Glomerular endothelial cell (primary cell): Measurements from ENCODE around the gene PTPRN2. TPM values are rescaled to one million over a fixed set of nuclear protein-coding genes. Genes with fewer than 3 reads are reported as not detected.

ENCODE experiments used
- DNase-seq: peaks from one replicate; pipeline ENCODE4 v3.0.0-alpha.2; 2011; ENCODE audit warnings: low read depth, low spot score; ENCODE audit errors: extremely low read depth
- total RNA-seq: library from RNA; depleted of rRNA; stranded (reverse); fragments of >200 nt; gene quantifications from 2 replicates; pipeline ENCODE4 v1.2.3, GENCODE V29; 2015

Gene PTPRN2
- total RNA-seq, 1 donor from 2014 or later, result 10.0 TPM

DNA sequence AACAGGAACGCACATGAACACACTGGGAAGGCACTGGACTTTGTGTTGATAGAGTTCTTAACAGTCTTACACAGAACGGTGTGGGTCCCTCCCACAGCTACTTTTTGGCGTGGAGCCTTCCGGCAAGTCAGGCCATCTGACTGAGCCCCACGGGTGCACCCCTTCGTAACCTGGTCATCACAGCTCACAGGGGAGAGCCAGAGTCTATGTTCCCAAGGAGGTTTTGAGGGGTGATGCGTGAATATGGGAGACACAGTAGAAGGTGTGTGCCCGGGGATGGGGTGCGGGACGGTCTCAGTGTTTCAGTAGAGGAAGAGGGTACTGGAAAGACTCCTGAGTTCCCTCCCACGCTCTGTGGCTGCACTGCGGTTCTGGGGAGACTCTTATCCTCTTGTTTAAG lies 959.2 kb downstream of the PTPRN2 start:
- no peak for DNase-seq

- DNase-seq, result no peak
These were observed 960.0 kb downstream of the PTPRN2 start for GRCh38 chr7:157627646-157628045.

DNA sequence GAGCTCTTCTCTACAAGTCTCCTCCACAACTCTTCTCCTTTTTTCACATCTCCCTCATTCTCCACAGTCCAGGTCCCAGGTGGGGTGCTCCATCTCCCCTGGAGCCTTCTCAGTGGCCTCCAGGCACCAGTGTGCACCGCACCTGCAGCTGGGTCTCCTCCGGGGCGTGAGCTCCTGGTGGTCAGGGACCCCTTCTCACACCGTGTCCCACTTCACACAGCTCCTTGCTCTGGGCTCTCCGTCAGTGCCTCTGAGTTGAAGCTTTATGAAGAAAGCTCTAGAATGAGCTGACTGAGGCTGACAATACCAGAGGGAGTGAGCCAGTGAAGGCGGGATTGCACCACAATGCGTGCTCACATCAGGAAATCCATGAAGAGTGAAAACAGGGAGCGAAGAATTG lies 960.6 kb downstream of the PTPRN2 start:
- DNase-seq, result no peak

- no peak for DNase-seq
These were observed 961.5 kb downstream of the PTPRN2 start for GRCh38 chr7:157625973-157626742.

GRCh38 chr7:157623556-157623955 lies 964.1 kb downstream of the PTPRN2 start:
- no peak for DNase-seq

- DNase-seq, result no peak
These were observed 965.0 kb downstream of the PTPRN2 start for GRCh38 chr7:157622408-157623205.

DNA sequence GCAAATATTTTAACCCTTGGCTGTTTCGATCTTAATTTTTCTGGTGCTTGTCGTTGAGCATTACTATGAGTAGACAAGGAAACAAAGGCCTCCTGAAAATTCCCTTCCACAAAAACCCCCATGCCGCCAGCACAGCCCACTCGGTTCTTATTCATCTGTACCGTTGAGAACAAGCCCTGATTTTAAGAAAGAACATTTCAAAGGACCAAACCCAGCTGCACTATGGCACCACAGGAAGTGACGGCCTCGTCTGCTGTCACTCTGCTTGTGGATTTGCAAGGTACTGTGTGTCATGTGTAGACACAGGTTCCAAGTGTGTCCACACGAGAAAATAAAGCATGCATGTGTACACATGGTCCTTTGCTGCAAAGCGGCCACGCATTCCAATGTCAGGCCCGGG lies 965.6 kb downstream of the PTPRN2 start:
- no peak for DNase-seq

- no peak for DNase-seq
These were observed 966.4 kb downstream of the PTPRN2 start for GRCh38 chr7:157621131-157621681.

DNA sequence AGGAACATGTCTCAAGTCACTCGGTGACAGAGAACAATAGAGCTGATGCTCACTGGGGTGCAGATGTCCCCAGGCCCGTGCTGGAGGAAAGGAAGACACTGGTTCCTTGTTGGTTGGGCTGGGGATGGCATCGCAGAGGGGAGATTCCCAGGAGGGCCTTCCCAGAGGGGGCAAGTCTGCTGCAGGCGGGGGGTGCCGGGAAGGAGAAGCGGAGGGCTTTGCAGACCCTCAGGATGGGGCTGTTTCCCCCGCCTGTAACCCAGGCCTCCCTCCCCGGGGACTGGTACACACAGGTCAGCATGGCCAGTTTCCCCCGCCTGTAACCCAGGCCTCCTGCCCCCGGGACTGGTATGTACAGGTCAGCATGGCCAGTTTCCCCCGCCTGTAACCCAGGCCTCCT lies 967.0 kb downstream of the PTPRN2 start:
- DNase-seq, result no peak

GRCh38 chr7:157619753-157620525 lies 967.7 kb downstream of the PTPRN2 start:
- DNase-seq, result no peak

DNA sequence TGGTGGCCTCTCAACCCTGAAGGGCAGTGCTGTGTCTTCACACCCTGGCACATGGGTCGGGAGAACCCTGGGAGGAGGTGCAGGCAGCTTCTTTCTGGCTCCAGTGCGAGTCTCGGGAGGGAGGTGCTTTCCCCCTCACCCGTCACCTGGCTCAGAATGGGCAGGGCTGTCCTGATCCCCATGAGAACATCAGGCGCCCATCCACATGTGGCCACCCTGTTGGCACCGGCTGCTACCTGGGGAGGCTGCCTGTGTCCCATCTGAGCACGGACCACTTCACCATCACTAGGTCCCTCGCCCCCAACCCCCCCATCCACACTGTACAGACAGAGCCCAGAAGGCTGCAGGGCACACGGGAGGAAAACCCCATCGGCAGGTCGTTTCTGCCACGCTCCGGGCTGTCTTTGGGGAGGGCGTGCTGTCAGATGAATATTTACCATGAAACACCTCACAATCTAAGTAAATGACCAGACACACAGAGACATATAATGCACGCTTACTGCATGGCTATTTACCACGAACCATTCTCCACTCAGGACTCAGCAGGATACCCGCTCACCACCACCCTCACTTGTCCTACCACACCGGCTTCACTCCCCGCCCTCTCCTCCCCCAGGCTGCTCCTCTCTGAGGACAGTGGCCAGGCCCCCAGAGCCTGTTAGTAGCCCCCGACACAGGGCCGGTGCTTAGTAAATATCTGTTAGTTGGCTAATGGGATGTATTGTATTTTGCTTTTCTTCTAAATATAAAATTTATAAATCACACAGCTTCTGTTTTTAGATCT lies 968.6 kb downstream of the PTPRN2 start:
- no peak for DNase-seq

DNA sequence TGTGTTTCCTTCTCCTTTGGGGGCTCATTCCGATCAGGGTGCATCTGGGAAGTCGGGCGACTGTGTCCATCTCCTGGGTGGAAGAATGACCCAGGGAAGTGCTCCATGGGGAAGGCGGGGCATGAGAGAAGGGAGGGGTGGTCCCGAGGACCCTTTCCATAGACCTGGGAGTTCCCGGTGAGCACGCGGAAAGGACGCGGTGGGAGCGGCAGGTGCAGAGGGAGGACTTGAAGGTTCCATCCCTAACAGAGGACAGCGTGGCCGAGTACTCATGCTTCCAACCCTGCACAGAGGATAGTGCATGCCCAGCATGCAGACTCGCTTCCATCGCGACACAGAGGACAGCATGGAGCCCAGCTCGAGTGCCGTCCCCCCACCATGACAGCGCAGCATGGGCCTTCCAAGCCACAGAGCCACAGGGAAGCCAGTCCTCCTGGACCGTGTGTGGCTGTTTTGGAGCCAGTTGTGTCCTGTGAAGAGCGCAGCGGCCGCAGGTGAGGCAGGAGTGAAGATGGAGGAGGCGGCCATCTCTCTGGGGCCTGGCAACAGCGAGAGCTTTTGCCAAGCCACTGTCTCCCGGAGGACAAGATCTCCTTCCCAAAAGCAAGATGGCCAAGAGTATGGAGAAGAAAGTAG lies 969.4 kb downstream of the PTPRN2 start:
- DNase-seq, result no peak

DNA sequence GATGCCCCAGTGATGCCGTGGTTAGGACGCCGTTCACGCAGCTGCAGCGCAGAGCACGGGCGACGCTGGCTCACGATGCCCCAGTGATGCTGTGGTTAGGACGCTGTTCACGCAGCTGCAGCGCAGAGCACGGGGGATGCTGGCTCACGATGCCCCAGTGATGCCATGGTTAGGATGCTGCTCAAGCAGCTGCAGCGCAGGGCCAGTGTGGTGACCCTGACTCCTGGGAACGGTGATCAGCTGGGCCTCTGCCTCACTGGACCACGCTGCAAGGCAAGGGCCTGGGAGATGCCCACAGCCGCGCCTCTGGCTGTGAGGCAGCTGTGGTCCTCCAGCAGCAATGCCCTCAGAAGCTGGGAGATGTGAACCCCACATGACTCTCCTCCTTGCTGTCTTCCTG lies 970.2 kb downstream of the PTPRN2 start:
- DNase-seq, result no peak

- DNase-seq, result no peak
These were observed 970.7 kb downstream of the PTPRN2 start for GRCh38 chr7:157616931-157617330.

GRCh38 chr7:157616426-157616825 lies 971.2 kb downstream of the PTPRN2 start:
- DNase-seq, result no peak

DNA sequence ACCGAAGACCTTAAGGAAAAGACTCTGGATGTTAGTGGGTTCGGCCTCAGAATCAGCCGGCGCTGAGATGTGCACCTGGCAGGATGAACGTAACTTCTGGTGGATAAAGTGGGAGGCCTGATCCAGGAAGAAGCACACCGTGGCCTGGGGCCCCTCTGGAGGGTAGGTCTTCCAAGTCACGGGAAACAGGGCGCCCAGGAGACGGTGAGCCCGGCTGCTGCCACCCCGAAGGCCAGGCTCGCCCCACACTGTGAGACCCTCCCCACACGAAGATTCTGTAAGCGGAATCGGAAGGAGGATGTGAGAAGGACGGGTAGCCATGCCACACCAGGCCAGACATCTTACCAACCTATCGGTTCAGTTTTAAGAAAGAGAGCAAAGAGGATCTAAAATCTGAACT lies 971.8 kb downstream of the PTPRN2 start:
- DNase-seq, result no peak

DNA sequence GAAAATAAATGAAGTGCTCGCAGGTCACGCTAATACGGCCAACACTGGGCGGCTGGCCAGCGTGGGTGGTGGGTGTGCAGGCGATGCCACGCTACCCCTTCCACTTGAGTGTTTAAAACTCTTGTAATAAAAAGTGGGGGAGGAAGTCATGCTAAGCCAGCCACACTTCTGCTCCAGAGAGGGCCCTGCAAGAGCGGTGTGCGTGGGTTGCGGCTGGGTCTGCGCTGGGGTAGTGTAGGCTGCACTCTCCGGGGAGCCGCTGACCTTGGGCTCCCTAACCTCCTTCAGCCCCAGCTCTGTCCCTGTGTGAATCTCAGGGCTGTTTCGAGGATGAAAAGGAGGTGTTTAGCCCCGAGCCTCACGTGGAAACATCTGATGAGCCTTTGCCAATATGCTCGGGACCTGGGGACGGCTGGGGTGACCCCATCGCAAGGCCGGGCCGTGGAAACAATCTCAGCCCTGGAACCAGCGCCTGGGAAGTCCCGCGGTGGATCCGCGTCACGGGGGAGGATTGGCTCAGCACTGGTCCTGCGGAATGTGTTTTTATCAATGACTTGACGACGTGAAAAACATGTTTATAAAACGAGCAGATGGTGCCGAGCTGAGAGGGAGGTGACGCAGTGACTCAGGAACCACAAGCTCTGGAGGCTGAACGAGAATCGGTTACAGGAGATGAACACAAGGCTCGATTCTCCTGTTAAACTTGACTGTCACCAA lies 972.4 kb downstream of the PTPRN2 start:
- DNase-seq, result no peak

DNA sequence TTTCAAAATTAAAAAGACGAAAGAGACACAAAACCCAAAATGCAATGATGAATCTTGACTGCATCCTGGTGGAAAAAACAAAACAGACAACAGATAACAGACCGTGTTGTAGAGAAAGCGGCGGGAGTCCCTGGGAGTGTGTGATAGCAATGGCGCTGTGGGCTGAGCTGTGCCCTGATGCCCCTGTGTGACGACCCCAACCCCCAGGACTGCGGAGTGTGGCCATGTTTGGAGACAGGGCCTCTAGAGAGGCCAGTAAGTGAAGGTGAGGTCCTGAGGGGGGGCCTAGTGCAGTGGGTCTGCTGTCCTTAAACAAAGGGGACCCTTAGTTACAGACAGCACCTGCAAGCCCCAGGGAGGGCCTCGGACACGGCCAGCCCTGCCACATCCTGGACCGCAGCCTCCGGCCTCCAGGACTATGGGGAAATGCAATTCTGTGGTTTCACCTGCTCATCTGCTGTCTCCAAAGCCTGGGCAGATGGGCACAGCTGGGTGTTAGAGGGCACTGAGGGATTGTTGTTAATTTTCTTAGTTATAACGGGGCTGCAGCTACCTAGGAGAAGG lies 973.1 kb downstream of the PTPRN2 start:
- DNase-seq, result no peak
